GM13977 (cell line): ENCODE measurements around the gene NPDC1.

Experiments
- DNase-seq: peaks from one replicate; pipeline ENCODE4 v3.0.0; 2012; ENCODE audit warnings: low spot score
- in situ Hi-C: fragments of 300-500 bp; cut with MboI; formaldehyde crosslinking; loops from one replicate; pipeline ENCODE4 v1.12.0; 2022; ENCODE audit warnings: low sequenced_read_pairs, low pct_unique_long_range_greater_than_20kb, mixed read lengths, inconsistent platforms; ENCODE audit not compliant: unreplicated experiment
- TF ChIP-seq, protein P1 (sequence below): IDR thresholded peaks from 2 replicates; pipeline ENCODE4 v1.5.1; 2012; ENCODE audit warnings: mild to moderate bottlenecking, control low read depth; ENCODE audit not compliant: insufficient read depth; ENCODE audit errors: extremely low read depth, missing control alignments

NPDC1 gene

DNA sequence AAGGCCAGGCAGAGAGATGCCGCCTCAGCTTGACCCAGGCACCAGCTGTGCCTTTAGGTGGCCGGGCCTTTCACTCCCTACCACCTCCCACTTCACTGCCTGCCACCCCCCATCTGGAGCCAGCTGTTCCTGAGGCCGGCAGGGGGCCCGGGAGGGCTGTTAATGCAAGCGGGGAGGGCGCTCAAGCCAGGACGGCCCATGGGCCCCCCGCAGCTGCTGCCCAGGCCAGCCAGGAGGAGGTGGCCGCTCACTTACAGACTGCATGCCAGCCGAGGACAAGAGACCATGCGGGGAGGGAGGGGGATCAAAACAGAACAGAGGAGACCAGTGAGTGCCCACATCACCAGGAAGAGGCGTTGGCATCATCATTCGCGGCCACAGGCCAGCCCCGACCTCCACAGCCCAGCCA, 22.4 kb downstream of the NPDC1 start:
- TF ChIP-seq, protein P1, sequence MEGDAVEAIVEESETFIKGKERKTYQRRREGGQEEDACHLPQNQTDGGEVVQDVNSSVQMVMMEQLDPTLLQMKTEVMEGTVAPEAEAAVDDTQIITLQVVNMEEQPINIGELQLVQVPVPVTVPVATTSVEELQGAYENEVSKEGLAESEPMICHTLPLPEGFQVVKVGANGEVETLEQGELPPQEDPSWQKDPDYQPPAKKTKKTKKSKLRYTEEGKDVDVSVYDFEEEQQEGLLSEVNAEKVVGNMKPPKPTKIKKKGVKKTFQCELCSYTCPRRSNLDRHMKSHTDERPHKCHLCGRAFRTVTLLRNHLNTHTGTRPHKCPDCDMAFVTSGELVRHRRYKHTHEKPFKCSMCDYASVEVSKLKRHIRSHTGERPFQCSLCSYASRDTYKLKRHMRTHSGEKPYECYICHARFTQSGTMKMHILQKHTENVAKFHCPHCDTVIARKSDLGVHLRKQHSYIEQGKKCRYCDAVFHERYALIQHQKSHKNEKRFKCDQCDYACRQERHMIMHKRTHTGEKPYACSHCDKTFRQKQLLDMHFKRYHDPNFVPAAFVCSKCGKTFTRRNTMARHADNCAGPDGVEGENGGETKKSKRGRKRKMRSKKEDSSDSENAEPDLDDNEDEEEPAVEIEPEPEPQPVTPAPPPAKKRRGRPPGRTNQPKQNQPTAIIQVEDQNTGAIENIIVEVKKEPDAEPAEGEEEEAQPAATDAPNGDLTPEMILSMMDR: no peak
- DNase-seq: no peak
- in situ Hi-C loops: no loop called here

DNA sequence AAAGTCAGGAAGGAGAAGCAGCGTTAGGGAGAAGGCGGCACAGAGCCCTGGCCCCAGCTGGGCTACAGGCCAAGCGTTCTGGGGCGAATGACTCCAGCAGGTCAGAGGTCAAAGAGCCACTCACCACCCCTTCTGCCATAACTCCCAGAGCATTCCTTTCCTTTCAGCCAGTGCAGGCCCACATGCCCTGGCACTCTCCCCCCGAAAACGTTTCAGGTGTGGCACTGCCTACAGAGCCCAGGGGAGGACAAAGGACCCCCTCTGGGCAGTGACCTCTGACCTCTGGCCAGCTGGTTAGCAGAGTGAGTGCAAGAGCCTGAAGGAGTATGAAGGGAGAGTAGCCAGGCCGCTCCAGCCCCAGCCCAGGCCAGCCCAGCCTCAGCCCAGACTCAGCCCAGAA, 22.8 kb downstream of the NPDC1 start:
- no peak for DNase-seq
- in situ Hi-C loops: no loop called here
- TF ChIP-seq, protein P1: no peak

DNA sequence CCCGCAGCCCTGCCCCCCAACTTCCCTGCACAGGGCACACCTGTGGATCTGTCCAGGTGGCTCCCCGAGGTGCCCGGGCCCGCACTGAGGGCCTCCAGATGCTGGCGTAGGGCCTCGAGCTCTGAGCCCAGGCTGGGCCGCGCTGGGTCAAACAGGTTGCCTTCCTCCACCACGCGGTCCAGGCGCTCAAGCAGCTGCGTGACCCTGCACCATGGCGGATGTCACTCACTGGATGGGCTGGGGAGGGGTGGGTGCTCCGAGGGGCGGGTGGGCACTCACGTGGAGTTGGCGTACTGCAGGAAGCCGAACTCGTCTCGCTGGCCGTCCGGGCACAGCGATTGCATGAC, 23.3 kb downstream of the NPDC1 start:
- DNase-seq: no peak
- in situ Hi-C loops: no loop called here
- TF ChIP-seq, protein P1: no peak

DNA sequence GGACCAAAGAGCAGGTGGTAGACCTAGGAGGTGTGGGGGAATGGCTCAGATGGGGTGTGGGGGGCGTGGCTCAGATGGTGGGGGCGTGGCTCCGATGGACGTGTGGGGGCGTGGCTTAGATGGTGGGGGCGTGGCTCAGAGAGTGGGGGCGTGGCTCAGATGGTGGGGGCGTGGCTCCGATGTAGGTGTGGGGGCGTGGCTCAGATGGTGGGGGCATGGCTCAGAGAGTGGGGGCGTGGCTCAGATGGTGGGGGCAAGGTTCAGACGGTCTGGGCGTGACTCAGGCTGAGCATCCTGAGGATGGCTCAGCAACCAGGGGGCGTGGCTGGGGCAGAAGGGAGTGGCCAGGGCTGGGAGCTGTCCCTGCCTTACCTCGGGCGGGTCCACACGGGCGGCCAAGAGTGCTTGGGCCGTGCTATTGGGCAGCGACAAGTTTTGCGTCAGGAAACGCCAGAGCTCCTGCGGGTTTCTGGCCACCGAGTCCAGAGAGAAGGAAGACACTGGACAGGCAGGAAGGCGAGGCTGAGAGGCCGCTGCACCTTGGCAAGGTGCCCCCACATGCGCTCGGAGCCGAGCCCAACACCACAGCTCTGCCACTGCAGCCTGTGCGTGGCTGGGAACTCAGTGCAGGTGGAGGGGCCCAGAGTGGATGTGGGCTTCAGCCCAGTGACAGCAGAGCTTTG, 23.9 kb downstream of the NPDC1 start:
- TF ChIP-seq, protein P1: no peak
- in situ Hi-C loops: no loop called here
- DNase-seq: peak; percentile 78

DNA sequence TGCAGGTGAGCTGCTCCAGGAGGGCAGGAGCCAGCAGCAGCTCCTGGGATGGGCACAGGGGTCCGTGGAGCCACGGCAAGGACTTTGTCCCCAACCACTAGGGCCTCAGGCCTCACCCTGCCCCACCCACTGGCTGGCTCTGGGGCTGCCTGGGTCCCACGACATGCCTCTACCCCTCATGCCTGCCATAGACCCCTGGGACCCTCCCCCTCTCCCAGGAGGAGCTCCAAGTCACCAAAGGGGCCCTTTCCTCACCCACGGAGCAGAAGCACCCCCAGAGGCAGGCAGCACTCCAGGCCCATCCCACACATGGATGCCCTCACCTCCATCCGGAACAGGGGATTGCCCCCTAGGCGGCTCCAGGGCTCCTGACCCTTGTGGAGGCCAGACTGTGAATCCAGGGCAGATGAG, 24.4 kb downstream of the NPDC1 start:
- TF ChIP-seq, protein P1: no peak
- in situ Hi-C loops: no loop called here
- no peak for DNase-seq

DNA sequence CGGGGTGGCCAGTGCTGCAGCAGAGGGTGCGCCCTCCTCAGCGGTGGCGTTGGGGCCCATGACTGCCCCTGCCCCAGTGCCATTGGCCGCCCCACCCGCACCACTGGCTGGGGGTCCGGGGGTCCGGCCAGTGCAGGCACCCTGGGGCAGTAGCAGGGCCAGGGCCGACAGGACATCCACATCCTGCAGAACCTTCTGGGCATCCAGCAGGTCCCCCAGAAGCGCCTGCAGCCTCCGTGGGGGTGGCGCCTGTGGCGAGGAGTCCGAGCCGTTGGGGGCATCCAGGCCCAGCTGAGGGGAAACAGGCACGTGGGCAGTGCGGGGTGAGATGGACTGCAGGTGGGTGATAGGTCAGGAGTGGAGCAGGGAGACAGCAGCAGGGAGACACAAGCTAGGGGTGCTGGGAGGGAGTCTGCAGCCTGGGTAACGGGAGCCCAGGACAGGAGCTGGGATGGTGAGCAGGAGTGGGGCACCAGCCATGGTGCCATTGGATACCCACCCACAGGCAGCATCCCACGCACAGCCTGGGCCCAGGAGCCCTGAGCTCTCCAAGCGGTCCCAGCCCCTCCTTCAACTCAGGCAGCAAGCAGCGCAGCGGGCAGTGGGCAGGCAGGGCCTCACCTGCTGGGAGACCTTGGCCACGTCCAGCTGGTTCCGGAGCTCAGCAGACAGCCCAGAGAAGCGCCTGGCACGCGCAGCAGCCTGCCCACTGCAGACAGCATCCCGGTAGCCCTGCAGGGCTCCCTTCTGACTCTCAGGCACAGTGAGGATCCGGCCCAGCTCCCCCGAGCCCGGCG, 25.0 kb downstream of the NPDC1 start:
- in situ Hi-C loops: no loop called here
- no peak for DNase-seq
- TF ChIP-seq, protein P1: no peak
